H9 (cell line): ENCODE data around the gene ZNF423. TPM values are rescaled to one million over a fixed set of nuclear protein-coding genes. Genes with fewer than 3 reads are reported as not detected.
"Not testable (repeated sequence)": the region's sequence is repeated elsewhere in the genome, so short reads cannot be mapped to it uniquely, and the experiment has no call there.

Experiments
- DNase-seq: peaks from one replicate; pipeline ENCODE4 v3.0.0-alpha.2; 2017
- H2AFZ ChIP-seq: one replicate; pipeline ENCODE4 v1.6.1; 2013; ENCODE audit warnings: mild to moderate bottlenecking, low read length, control low read depth, moderate library complexity
- H2AK5ac ChIP-seq: 2 replicates; pipeline ENCODE4 v1.6.1; 2013; ENCODE audit warnings: low read length, control low read depth, mixed read lengths; ENCODE audit not compliant: insufficient read length
- H2BK120ac ChIP-seq: one replicate; pipeline ENCODE4 v1.6.1; 2013; ENCODE audit warnings: low read depth, mild to moderate bottlenecking, low read length, control low read depth, inconsistent platforms; ENCODE audit not compliant: poor library complexity, severe bottlenecking
- H2BK12ac ChIP-seq: 2 replicates; pipeline ENCODE4 v1.6.1; 2013; ENCODE audit warnings: low read length, control low read depth, mixed read lengths, low read depth; ENCODE audit not compliant: insufficient read length
- H2BK15ac ChIP-seq: 2 replicates; pipeline ENCODE4 v1.6.1; 2013; ENCODE audit warnings: low read depth, low read length, control low read depth
- H2BK20ac ChIP-seq: one replicate; pipeline ENCODE4 v1.6.1; 2013; ENCODE audit warnings: low read depth, mild to moderate bottlenecking, low read length, control low read depth, inconsistent platforms; ENCODE audit not compliant: poor library complexity, severe bottlenecking
- H2BK5ac ChIP-seq: 2 replicates; pipeline ENCODE4 v1.6.1; 2013; ENCODE audit warnings: low read length, control low read depth, mixed read lengths; ENCODE audit not compliant: insufficient read length
- H3K14ac ChIP-seq: 2 replicates; pipeline ENCODE4 v1.6.1; 2013; ENCODE audit warnings: low read length, control low read depth; ENCODE audit not compliant: insufficient read depth
- H3K18ac ChIP-seq: 2 replicates; pipeline ENCODE4 v1.6.1; 2013; ENCODE audit warnings: low read depth, mild to moderate bottlenecking, mixed read lengths, low read length, control low read depth; ENCODE audit not compliant: insufficient read length
- H3K23ac ChIP-seq: 2 replicates; pipeline ENCODE4 v1.6.1; 2013; ENCODE audit warnings: low read length, control low read depth, mixed read lengths, low read depth; ENCODE audit not compliant: insufficient read length
- H3K23me2 ChIP-seq: 2 replicates; pipeline ENCODE4 v1.6.1; 2013; ENCODE audit warnings: low read depth, mild to moderate bottlenecking, mixed read lengths, low read length, control low read depth; ENCODE audit not compliant: insufficient read length, poor library complexity, severe bottlenecking
- H3K27ac ChIP-seq: 2 replicates; pipeline ENCODE4 v1.5.1; 2013; ENCODE audit warnings: low read length, control low read depth, mixed read lengths, low read depth; ENCODE audit not compliant: insufficient read length
- H3K27me3 ChIP-seq: 2 replicates; pipeline ENCODE4 v1.6.1; 2013; ENCODE audit warnings: low read length, control low read depth, inconsistent platforms; ENCODE audit not compliant: insufficient read depth
- H3K4ac ChIP-seq: 2 replicates; pipeline ENCODE4 v1.6.1; 2013; ENCODE audit warnings: low read depth, mild to moderate bottlenecking, control low read depth, inconsistent platforms, low read length, moderate library complexity
- H3K4me1 ChIP-seq: 2 replicates; pipeline ENCODE4 v1.6.1; 2013; ENCODE audit warnings: low read length, control low read depth, inconsistent platforms; ENCODE audit not compliant: insufficient read depth
- H3K4me2 ChIP-seq: 2 replicates; pipeline ENCODE4 v1.6.1; 2013; ENCODE audit warnings: low read length, control low read depth, mixed read lengths; ENCODE audit not compliant: insufficient read length, insufficient read depth
- H3K56ac ChIP-seq: 2 replicates; pipeline ENCODE4 v1.6.1; 2013; ENCODE audit warnings: low read depth, mild to moderate bottlenecking, mixed read lengths, low read length, control low read depth; ENCODE audit not compliant: insufficient read length
- H3K79me1 ChIP-seq: 2 replicates; pipeline ENCODE4 v1.6.1; 2013; ENCODE audit warnings: low read depth, mild to moderate bottlenecking, moderate library complexity, low read length, control low read depth, inconsistent platforms; ENCODE audit not compliant: insufficient read depth, poor library complexity, severe bottlenecking
- H3K79me2 ChIP-seq: 2 replicates; pipeline ENCODE4 v1.6.1; 2013; ENCODE audit warnings: low read length, control low read depth, inconsistent platforms; ENCODE audit not compliant: insufficient read depth
- H3K9ac ChIP-seq: 2 replicates; pipeline ENCODE4 v1.6.1; 2013; ENCODE audit warnings: low read length, control low read depth, mixed read lengths; ENCODE audit not compliant: insufficient read length; ENCODE audit errors: extremely low read depth
- H3K9me3 ChIP-seq: one replicate; pipeline ENCODE4 v1.6.1; 2013; ENCODE audit warnings: low read depth, low read length, inconsistent platforms; ENCODE audit not compliant: control insufficient read depth
- H3T11ph ChIP-seq: one replicate; pipeline ENCODE4 v1.6.1; 2013; ENCODE audit warnings: mild to moderate bottlenecking, low read length, control low read depth, inconsistent platforms
- H4K20me1 ChIP-seq: one replicate; pipeline ENCODE4 v1.6.1; 2013; ENCODE audit not compliant: control insufficient read depth, insufficient read length, insufficient read depth
- H4K5ac ChIP-seq: 2 replicates; pipeline ENCODE4 v1.6.1; 2013; ENCODE audit warnings: low read depth, mild to moderate bottlenecking, mixed read lengths, low read length, control low read depth; ENCODE audit not compliant: insufficient read length
- H4K8ac ChIP-seq: replicated peaks from 2 replicates; pipeline ENCODE4 v1.6.1; 2013; ENCODE audit warnings: low read length, control low read depth, mixed read lengths, low read depth; ENCODE audit not compliant: insufficient read length
- H4K91ac ChIP-seq: 2 replicates; pipeline ENCODE4 v1.6.1; 2013; ENCODE audit warnings: low read depth, mild to moderate bottlenecking, moderate library complexity, mixed read lengths, low read length, control low read depth; ENCODE audit not compliant: insufficient read length
- H3K27ac Mint-ChIP-seq, 3 experiments: 2 replicates in 2 of 3; 3 replicates in 1 of 3; pipeline ENCODE4 v1.8.0; 2020 to 2021; ENCODE audit warnings: mixed read lengths in 3 of 3, mild to moderate bottlenecking in 1 of 3, moderate library complexity in 1 of 3
- H3K27me3 Mint-ChIP-seq: 2 replicates; pipeline ENCODE4 v1.8.0; 2021; ENCODE audit warnings: low read depth, mild to moderate bottlenecking, moderate library complexity, mixed read lengths
- H3K36me3 Mint-ChIP-seq, 3 experiments: 2 replicates in 2 of 3; 3 replicates in 1 of 3; pipeline ENCODE4 v1.8.0; 2020 to 2021; ENCODE audit warnings: low read depth in 3 of 3, mixed read lengths in 3 of 3; ENCODE audit not compliant: insufficient read depth in 1 of 3
- H3K4me1 Mint-ChIP-seq, 2 experiments: 2 replicates each; pipeline ENCODE4 v1.8.0; 2020; ENCODE audit warnings: mixed read lengths in 2 of 2
- H3K4me3 Mint-ChIP-seq, 2 experiments: 2 replicates in 1 of 2; 3 replicates in 1 of 2; pipeline ENCODE4 v1.8.0; 2020 to 2021; ENCODE audit warnings: mild to moderate bottlenecking in 2 of 2, mixed read lengths in 2 of 2, moderate library complexity in 1 of 2
- H3K9me3 Mint-ChIP-seq, 2 experiments: 2 replicates in 1 of 2; 3 replicates in 1 of 2; pipeline ENCODE4 v1.8.0; 2020; ENCODE audit warnings: mild to moderate bottlenecking in 2 of 2, mixed read lengths in 2 of 2, moderate library complexity in 1 of 2
- WGBS: extraction: QIAGEN DNeasy Blood & Tissue Kit; methylation state at CpG from one replicate; pipeline ENCODE4 v1.1.7; 2013; ENCODE audit warnings: missing lambda C conversion rate, low lambda C conversion rate, mixed read lengths; ENCODE audit not compliant: insufficient read length; ENCODE audit errors: extremely low coverage; 5-methylcytosine and 5-hydroxymethylcytosine counted together
- total RNA-seq: library from RNA; stranded (reverse); gene quantifications from 2 replicates; pipeline ENCODE4 v1.2.1, GENCODE V29; 2021
- TF ChIP-seq, protein P1 (sequence below): fragments of 200-600 bp; sonication (generic); conservative IDR thresholded peaks from 3 replicates; pipeline ENCODE4 v1.8.0; 2021; ENCODE audit warnings: antibody characterized with exemption, mild to moderate bottlenecking

ZNF423 gene
- total RNA-seq, 1 experiment from 2014 or later = 51.5 TPM

- TF ChIP-seq, protein P1, sequence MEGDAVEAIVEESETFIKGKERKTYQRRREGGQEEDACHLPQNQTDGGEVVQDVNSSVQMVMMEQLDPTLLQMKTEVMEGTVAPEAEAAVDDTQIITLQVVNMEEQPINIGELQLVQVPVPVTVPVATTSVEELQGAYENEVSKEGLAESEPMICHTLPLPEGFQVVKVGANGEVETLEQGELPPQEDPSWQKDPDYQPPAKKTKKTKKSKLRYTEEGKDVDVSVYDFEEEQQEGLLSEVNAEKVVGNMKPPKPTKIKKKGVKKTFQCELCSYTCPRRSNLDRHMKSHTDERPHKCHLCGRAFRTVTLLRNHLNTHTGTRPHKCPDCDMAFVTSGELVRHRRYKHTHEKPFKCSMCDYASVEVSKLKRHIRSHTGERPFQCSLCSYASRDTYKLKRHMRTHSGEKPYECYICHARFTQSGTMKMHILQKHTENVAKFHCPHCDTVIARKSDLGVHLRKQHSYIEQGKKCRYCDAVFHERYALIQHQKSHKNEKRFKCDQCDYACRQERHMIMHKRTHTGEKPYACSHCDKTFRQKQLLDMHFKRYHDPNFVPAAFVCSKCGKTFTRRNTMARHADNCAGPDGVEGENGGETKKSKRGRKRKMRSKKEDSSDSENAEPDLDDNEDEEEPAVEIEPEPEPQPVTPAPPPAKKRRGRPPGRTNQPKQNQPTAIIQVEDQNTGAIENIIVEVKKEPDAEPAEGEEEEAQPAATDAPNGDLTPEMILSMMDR = no peak
- no peaks in the 10 kb centered on the region for H3K79me2 ChIP-seq
Measured at GRCh38 chr16:49874613-49875237, 18.8 kb upstream of the ZNF423 start.

GRCh38 chr16:49871824-49872223, 15.9 kb upstream of the ZNF423 start:
- not testable (repeated sequence) for H3K27me3 ChIP-seq, DNase-seq, H4K5ac ChIP-seq, H3K4me1 ChIP-seq, H3T11ph ChIP-seq, H2AK5ac ChIP-seq, H2BK120ac ChIP-seq, H3K9me3 Mint-ChIP-seq, H3K4me3 Mint-ChIP-seq, H3K27ac ChIP-seq, H2BK12ac ChIP-seq, H3K36me3 Mint-ChIP-seq, H2BK20ac ChIP-seq, H3K9ac ChIP-seq, H3K23ac ChIP-seq, H3K56ac ChIP-seq, H2BK5ac ChIP-seq, H2BK15ac ChIP-seq, H3K9me3 ChIP-seq, H4K8ac ChIP-seq, H3K18ac ChIP-seq, H2AFZ ChIP-seq, H3K14ac ChIP-seq, H3K23me2 ChIP-seq, H3K79me1 ChIP-seq, H4K20me1 ChIP-seq, H3K27ac Mint-ChIP-seq, H3K79me2 ChIP-seq, H3K4ac ChIP-seq, H4K91ac ChIP-seq, H3K4me2 ChIP-seq
- WGBS = no CpG with 5 or more reads among the region's 5 CpGs
- Mint-ChIP-seq H3K27me3 (peaks cover 64% of the 10 kb centered on the region), H3K4me1 (peaks cover 40 to 47% of the 10 kb centered on the region in 2 experiments)

More at GRCh38 chr16:49874613-49875237, 18.8 kb upstream of the ZNF423 start:
- no peaks in the 10 kb centered on the region for H4K20me1 ChIP-seq
- no peaks in the 10 kb centered on the region for H3K36me3 Mint-ChIP-seq
- H3K18ac ChIP-seq = no peak overlapping the region
- H2AFZ ChIP-seq = no peak overlapping the region
- H3K4me3 Mint-ChIP-seq = no peak overlapping the region; a peak in 1 of 5 replicates
- no peak overlapping the region; a peak in 1 of 7 replicates for H3K27ac Mint-ChIP-seq
- no peak overlapping the region for H3K23ac ChIP-seq
- no peaks in the 10 kb centered on the region for H3K9me3 Mint-ChIP-seq
- H3K79me1 ChIP-seq = no peaks in the 10 kb centered on the region
- no peak overlapping the region for H3K14ac ChIP-seq
- DNase-seq = no peak
- H3K9ac ChIP-seq = no peak overlapping the region
- no peak overlapping the region for H2BK120ac ChIP-seq
- H3K4me1 Mint-ChIP-seq = peaks cover 23 to 28% of the 10 kb centered on the region in 2 experiments
- H4K8ac ChIP-seq = no peak overlapping the region
- no peak overlapping the region for H2BK5ac ChIP-seq
- H3K23me2 ChIP-seq = peaks cover 4% of the 10 kb centered on the region
- no CpG with 5 or more reads among the region's 1 CpG for WGBS
- H4K91ac ChIP-seq = no peak overlapping the region
- no peak overlapping the region for H2AK5ac ChIP-seq
- no peak overlapping the region for H2BK12ac ChIP-seq
- H3K4ac ChIP-seq = no peak overlapping the region
- H3K4me1 ChIP-seq = peaks cover 2% of the 10 kb centered on the region; the same call in 1 of the 2 replicates
- no peak overlapping the region for H3T11ph ChIP-seq
- H3K4me2 ChIP-seq = no peak overlapping the region
- H3K27me3 Mint-ChIP-seq = peaks cover 52% of the 10 kb centered on the region
- H2BK20ac ChIP-seq = no peak overlapping the region
- no peak overlapping the region for H4K5ac ChIP-seq
- H3K9me3 ChIP-seq = no peaks in the 10 kb centered on the region
- no peak overlapping the region for H3K27ac ChIP-seq
- no peaks in the 10 kb centered on the region for H3K27me3 ChIP-seq
- H2BK15ac ChIP-seq = no peak overlapping the region
- H3K56ac ChIP-seq = no peak overlapping the region
